Embryonic facial prominence (tissue), 1 donor: ENCODE results near the gene THAP8.
"Not testable (repeated sequence)": the region's sequence is repeated elsewhere in the genome, so short reads cannot be mapped to it uniquely, and the experiment has no call there.

Experiments used
- DNase-seq: peaks from one replicate; pipeline ENCODE4 v3.0.0-alpha.2; 2016; ENCODE audit errors: extremely low spot score

THAP8 gene

GRCh38 chr19:36068810-36069499 lies 14.9 kb upstream of the THAP8 start:
- not testable (repeated sequence) for DNase-seq

GRCh38 chr19:36067681-36068080 lies 13.6 kb upstream of the THAP8 start:
- DNase-seq, result no peak

DNA sequence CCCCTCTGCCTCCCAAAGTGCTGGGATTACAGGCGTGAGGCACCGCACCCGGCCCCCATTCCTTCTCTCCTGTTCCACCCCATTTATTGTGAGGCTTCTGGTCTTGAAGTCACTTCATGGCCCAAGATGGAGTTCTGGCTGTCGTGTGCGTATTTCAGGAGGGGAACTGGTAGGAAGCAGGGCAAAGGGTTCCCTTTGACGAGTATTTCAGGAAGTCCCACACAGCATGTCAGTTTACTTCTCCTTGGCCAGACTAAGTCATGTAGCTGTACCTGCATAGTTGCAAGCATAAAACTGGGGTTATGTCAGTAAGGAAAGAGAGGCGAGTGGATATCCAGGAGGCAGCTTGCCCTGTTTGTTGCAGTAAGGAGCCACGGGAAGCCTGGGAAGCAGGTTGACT lies 10.7 kb upstream of the THAP8 start:
- no peak for DNase-seq

- no peak for DNase-seq
These were observed 7.3 kb upstream of the THAP8 start for GRCh38 chr19:36061367-36061766.

GRCh38 chr19:36060430-36060829 lies 6.3 kb upstream of the THAP8 start:
- DNase-seq, result no peak

GRCh38 chr19:36059180-36059910 lies 5.3 kb upstream of the THAP8 start:
- DNase-seq, result no peak

- DNase-seq, result no peak
These were observed 4.5 kb upstream of the THAP8 start for GRCh38 chr19:36058481-36059179.

- DNase-seq, result peak; percentile 85
These were observed 925 bp upstream of the THAP8 start, which contains the start of gene WDR62 for GRCh38 chr19:36054733-36055686. Gene WDR62 (plus strand): TSS chr19:36054897. CDS start chr19:36054972, 75 bp downstream.

DNA sequence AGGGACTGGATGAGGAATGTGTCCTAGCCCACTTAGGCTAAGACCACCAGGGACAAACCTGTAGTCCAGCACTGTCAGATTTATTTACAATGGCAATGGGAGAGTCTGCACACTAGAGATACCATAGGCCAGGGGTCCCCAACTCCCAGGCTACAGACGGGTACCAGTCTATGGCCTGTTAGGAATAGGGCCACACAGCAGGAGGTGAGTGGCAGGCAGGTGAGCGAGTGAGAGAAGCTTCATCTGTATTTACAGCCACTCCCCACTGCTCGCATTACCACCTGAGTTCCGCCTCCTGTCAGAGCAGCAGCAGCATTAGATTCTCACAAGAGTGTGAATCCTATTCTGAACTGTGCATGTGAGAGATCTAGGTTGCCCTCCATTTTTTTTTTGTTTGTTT lies 2.4 kb downstream of the THAP8 start:
- DNase-seq, result no peak

GRCh38 chr19:36051236-36051635 lies 2.8 kb downstream of the THAP8 start:
- DNase-seq, result no peak

GRCh38 chr19:36049080-36049698 lies 4.9 kb downstream of the THAP8 start:
- DNase-seq, result no peak

DNA sequence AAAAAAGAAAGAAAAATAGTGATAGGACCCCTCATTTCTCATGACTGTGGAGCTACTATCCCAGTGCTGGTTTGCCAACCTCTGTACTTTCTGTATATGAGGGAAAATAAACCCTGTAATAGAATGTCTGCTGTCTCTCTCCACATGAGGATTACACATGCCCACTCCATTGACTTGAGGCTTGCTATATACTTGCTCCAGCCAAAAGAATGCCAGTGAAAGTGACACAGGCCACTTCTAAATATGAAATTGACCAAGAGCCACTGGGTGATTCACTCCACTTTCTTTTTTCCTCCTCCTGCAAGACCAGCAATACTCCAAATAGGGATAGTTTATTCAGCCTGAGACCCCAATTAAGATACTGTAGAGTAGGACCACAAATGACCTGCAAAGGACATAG lies 6.2 kb downstream of the THAP8 start:
- no peak for DNase-seq

- no peak for DNase-seq
These were observed 7.5 kb downstream of the THAP8 start for GRCh38 chr19:36046443-36047050.

DNA sequence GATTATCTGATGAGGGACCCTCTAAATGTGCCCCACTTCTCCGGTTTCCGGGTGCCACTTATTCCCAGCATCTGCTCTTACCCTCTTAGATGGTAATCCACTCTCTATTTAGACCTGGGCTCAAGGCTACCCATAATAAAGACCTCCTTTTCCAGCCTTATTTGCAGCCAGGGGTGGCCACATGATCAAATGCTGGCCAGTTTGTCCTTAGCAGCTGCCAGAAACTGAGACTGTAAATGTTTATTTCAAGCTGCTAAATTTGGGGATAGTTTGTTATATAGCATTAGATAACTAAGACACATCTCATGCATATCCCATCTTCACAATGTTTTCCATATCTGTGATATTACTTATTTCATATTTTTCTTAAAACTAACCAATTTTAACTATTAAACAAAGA lies 10.1 kb downstream of the THAP8 start:
- DNase-seq, result no peak

GRCh38 chr19:36041831-36042230 lies 12.3 kb downstream of the THAP8 start:
- no peak for DNase-seq

DNA sequence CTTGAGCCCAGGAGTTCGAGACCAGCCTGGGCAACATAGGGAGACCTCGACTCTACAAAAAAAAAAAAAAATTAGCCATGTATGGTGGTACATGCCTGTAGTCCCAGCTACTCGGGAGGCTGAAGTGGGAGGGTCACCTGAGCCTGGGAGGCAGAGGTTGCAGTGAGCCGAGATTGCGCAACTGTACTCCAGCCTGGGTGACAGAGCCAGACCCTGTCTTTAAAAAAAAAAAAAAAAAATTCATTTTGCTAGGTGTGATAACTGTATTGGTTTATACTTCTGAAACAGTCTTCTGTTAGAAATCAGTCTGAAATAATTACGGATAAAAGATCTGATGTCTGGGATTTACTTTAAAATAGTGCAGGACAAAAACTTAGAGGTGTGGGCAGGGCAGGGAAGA lies 13.0 kb downstream of the THAP8 start:
- not testable (repeated sequence) for DNase-seq

GRCh38 chr19:36040495-36040894 lies 13.6 kb downstream of the THAP8 start:
- DNase-seq, result no peak

DNA sequence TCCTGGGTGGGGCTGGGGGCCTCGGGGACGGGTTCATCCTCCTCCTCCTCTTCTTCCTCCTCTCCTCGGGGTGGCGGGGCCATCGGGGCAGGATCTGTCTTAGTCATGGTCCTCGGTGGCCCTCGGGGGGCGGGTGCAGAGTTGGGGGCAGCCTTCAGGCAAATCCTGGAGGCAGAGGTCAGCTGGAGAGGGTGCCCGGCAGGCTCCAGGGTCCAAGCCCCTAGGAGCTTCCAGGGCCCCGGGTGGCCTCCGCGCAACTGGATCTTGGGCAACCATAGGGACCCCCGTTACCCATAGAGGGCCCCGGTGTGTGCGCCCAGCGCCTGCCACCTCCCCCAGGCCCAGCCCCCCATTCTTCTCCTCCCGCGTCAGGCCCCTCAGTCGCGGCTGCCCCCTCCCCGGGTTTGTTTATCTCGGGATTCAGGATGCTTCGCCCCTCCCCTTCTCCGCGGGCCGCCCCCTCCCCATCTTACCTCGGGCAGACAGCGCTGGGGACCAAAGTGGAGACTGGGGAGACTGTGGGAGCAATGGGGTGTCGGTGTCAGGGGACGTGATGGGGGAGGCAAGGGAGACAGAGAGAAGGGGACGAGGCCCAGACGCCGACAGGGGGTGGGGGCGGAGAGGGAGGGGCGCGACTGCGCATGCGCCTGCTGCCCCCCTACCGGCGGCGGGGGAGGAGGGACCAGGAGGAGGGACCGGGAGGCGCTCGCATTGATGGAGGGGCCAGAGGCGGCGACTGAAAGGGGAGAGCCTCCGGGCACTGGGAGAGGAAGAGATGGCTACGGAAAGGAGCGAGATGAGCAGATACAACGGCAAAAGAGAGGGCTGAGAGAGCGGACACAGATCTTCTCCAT lies 21.6 kb downstream of the THAP8 start, which contains the start of gene CLIP3:
CLIP3 (minus strand) TSS at position 623 of the 854 bp plus-strand sequence; CDS start at position 107, 516 bp downstream.
- DNase-seq, result no peak

GRCh38 chr19:36031308-36031707 lies 22.8 kb downstream of the THAP8 start:
- no peak for DNase-seq
